Bladder microvascular endothelial cell (primary cell): ENCODE data around the gene CRYBA4. TPM values are rescaled to one million over a fixed set of nuclear protein-coding genes. Genes with fewer than 3 reads are reported as not detected.

ENCODE experiments used
- total RNA-seq: library from RNA; depleted of rRNA; stranded (reverse); fragments of >200 nt; gene quantifications from 2 replicates; pipeline ENCODE4 v1.2.3, GENCODE V29; 2014

CRYBA4 gene
- not detected in 2 replicates for total RNA-seq

GRCh38 chr22:26621663-26622062, at the start of gene CRYBA4:
Gene CRYBA4, plus strand, starts transcription at chr22:26621963. Its CDS starts 634 bp downstream, at chr22:26622597.

GRCh38 chr22:26589845-26590736, 31.7 kb upstream of the CRYBA4 start, which contains the start of gene TPST2:
Gene TPST2, minus strand, starts transcription at chr22:26590132. Its CDS starts 48,502 bp downstream, at chr22:26541630.

GRCh38 chr22:26617271-26618199, 4.2 kb upstream of the CRYBA4 start, which contains the start of gene CRYBB1:
Gene CRYBB1, minus strand, starts transcription at chr22:26618027. Its CDS starts 1,708 bp downstream, at chr22:26616319.

DNA sequence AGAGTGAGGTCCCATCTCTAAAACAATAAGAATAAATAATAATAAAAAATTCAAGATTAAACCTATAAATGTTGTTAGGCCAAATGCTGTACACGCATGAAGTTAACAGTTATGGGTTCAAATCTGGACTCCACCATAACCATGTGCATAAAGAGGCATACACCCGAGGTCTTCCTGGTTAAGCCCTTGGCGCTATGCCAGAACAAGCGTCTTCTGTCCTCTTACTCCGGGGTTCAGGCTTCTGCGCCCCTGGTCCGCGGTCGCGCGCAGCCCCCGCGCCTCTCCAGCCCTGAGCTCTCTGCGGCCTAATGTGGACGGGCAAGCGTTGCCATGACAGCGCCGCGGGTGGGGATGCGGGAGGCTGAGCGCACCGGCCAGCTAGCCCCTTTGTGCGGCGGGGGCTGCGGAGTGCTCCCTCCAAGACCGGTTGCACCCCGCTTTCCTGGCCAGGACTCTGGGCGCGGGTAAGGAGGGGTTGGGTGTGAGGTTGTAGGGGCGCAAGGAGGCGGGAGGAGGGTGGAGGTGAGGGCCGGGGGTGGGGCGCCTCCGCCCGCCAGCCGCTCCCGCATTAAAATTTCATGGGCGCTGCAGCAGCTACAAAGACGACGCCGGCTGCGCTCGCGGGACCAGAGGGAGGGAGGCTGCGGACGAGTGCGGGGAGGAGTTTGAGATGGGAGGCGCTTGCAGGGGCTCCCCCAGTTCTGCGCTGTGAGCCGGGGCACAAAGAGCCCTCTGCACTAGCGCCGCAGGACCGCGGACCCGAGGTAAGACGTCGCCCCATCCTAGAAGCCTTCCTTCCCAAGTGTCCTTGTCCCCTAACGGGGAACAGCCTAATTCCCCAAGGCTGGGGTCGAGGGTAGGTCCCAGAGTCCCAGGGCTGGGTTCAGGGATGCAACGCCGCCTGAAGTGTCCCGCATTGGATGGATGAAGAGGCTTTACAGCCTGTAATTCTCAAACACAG, 35.4 kb downstream of the CRYBA4 start, which contains the start of gene MIAT:
MIAT (plus strand) TSS at position 698 of the 961 bp plus-strand sequence.

Other genes with a start within 250 kb of the CRYBA4 start
- 0.81 and 2.0 TPM in 2 replicates for gene ASPHD2, start 192.7 kb upstream of the CRYBA4 start, total RNA-seq
- 12.3 and 23.2 TPM in 2 replicates for gene HPS4, start 138.2 kb upstream of the CRYBA4 start, total RNA-seq
- gene SRRD, start 138.1 kb upstream of the CRYBA4 start, total RNA-seq = 9.1 and 19.2 TPM in 2 replicates
- 27.8 and 52.1 TPM in 2 replicates for gene TFIP11, start 109.5 kb upstream of the CRYBA4 start, total RNA-seq
- 33.2 and 121 TPM in 2 replicates for gene TPST2, start 31.8 kb upstream of the CRYBA4 start, total RNA-seq
- not detected in 2 replicates for gene CRYBB1, start 3.9 kb upstream of the CRYBA4 start, total RNA-seq
- 0.16 and 0.82 TPM in 2 replicates for gene MIAT, start 35.6 kb downstream of the CRYBA4 start, total RNA-seq